Activated CD8-positive, alpha-beta T cell treated with anti-CD3 and anti-CD28 coated beads, Interleukin-2, amount 10 ng/mL, durations not matched to agents 7 days and 5 days (primary cell): ENCODE measurements around the gene SDK2. TPM values are rescaled to one million over a fixed set of nuclear protein-coding genes. Genes with fewer than 3 reads are reported as not detected.
"Not testable (repeated sequence)": the region's sequence is repeated elsewhere in the genome, so short reads cannot be mapped to it uniquely, and the experiment has no call there.

Experiments used
- ATAC-seq: fragments of 150-1000 bp; cut with Tn5 transposase; one replicate; pipeline ENCODE4 v1.10.0; 2021; ENCODE audit warnings: moderate library complexity
- CTCF ChIA-PET: fragments of 350-600 bp; sonication (Branson Sonifier 250); formaldehyde crosslinking; loops from one replicate; lab custom pipeline; 2021; ENCODE audit warnings: antibody characterized with exemption; lab: Charles Lee
- POLR2A ChIA-PET: fragments of 350-600 bp; sonication (Branson Sonifier 250); formaldehyde crosslinking; loops from one replicate; lab custom pipeline; 2021; ENCODE audit warnings: antibody characterized with exemption; lab: Charles Lee
- DNase-seq: peaks from one replicate; pipeline ENCODE4 v3.0.0-alpha.2; 2020
- H3K27ac Mint-ChIP-seq: one replicate; pipeline ENCODE4 v1.8.0; 2021; ENCODE audit warnings: mild to moderate bottlenecking, mixed read lengths
- H3K27me3 Mint-ChIP-seq: one replicate; pipeline ENCODE4 v1.8.0; 2021; ENCODE audit warnings: low read depth, mixed read lengths
- H3K36me3 Mint-ChIP-seq: one replicate; pipeline ENCODE4 v1.8.0; 2021; ENCODE audit warnings: low read depth, mixed read lengths
- H3K4me1 Mint-ChIP-seq: one replicate; pipeline ENCODE4 v1.8.0; 2021; ENCODE audit warnings: low read depth, mixed read lengths
- H3K4me3 Mint-ChIP-seq: one replicate; pipeline ENCODE4 v1.8.0; 2021; ENCODE audit warnings: mild to moderate bottlenecking, mixed read lengths
- H3K9me3 Mint-ChIP-seq: one replicate; pipeline ENCODE4 v1.8.0; 2022; ENCODE audit warnings: mixed read lengths; ENCODE audit not compliant: insufficient read depth
- total RNA-seq, 2 experiments: library from RNA; stranded (reverse); gene quantifications; one replicate each; pipeline ENCODE4 v1.2.3, GENCODE V29; 2021

SDK2 gene
- total RNA-seq, 2 experiments from 2014 or later = 18.4 to 20.0 TPM

DNA sequence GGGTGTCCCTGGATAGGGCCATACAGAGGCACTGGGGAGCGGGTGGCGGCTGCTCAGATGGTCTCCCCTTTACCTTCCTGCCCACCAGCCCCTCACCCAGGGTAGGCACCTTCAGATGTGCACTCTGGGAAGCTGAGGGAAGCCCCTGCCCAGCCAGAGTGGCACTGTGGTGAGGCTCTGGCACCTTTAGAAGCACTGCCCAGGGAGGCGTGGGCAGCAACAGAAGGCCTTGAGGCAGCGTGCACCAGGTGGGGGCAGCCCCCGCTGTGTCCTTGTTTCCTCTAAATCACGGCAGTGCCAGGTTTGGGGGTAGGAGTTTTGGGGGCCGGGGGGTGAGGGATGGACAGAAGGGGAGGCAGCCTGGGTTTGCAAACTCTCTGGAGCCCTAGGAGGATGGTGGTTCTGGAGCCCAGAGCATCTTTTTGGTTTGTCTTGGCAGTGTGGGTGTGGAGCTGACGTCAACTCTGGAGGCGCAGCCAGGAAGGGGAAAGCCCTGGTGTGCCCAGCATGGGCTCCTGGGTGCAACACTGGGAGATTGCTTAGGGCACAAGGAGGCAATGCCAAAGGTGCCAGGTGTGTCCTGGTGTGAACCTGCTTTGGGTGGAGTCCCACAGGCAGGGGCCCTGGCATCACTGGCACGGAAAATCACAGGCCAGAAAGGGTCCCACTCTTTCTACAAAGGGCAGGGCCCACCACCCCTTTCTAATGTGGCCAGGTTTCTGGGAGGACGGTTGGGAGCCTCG, 309.3 kb downstream of the SDK2 start:
- ATAC-seq (no peak), DNase-seq (no peak)
- POLR2A ChIA-PET = no interaction called here
- Mint-ChIP-seq H3K36me3 (no peaks in the 10 kb centered on the region), H3K9me3 (no peaks in the 10 kb centered on the region), H3K27me3 (no peaks in the 10 kb centered on the region), H3K4me3 (no peak overlapping the region), H3K27ac (no peak overlapping the region), H3K4me1 (no peaks in the 10 kb centered on the region)
- CTCF ChIA-PET = no interaction called here

DNA sequence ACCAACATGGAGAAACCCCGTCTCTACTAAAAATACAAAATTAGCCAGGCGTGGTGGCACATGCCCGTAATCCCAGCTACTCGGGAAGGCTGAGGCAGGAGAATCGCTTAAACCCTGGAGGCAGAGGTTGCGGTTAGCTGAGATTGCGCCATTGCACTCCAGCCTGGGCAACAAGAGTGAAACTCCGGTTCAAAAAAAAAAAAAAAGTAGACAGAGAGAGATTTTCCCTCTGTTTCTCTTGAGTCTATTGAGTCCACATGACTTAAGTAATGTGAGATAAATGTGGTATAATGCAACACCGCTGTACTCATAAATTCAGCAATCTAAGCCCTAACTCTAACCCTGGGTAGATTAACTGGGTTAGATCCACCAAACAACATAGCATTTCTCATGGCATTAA, 310.8 kb downstream of the SDK2 start:
- H3K4me3 Mint-ChIP-seq, H3K27me3 Mint-ChIP-seq, H3K4me1 Mint-ChIP-seq, H3K36me3 Mint-ChIP-seq, POLR2A ChIA-PET, CTCF ChIA-PET, DNase-seq, H3K27ac Mint-ChIP-seq, ATAC-seq, H3K9me3 Mint-ChIP-seq: not testable (repeated sequence)

DNA sequence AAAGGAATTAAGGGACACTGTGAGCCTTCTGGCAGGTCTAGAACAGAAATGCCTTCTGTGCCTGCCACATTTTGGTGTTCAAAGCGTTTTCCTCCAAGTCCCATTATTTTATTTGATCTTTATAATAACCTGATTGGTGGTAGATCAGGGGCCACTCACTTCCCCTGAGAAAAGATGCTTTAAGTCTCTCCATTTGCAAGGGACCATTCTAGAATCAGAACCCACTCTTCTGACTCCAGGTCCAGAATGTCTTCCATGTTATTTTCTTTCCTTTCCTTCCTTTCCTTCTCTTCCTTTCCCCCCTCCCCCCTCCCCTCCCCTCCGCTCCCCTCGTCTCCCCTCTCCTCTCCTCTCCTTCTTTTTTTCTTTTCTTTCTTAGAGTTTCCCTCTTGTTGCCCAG, 313.2 kb downstream of the SDK2 start:
- H3K27ac Mint-ChIP-seq = no peak overlapping the region
- ATAC-seq (no peak), DNase-seq (no peak)
- no peak overlapping the region for H3K4me3 Mint-ChIP-seq
- H3K4me1 Mint-ChIP-seq = no peaks in the 10 kb centered on the region
- H3K27me3 Mint-ChIP-seq = no peaks in the 10 kb centered on the region
- POLR2A ChIA-PET = no interaction called here
- H3K36me3 Mint-ChIP-seq = no peaks in the 10 kb centered on the region
- no peaks in the 10 kb centered on the region for H3K9me3 Mint-ChIP-seq
- CTCF ChIA-PET = no interaction called here

DNA sequence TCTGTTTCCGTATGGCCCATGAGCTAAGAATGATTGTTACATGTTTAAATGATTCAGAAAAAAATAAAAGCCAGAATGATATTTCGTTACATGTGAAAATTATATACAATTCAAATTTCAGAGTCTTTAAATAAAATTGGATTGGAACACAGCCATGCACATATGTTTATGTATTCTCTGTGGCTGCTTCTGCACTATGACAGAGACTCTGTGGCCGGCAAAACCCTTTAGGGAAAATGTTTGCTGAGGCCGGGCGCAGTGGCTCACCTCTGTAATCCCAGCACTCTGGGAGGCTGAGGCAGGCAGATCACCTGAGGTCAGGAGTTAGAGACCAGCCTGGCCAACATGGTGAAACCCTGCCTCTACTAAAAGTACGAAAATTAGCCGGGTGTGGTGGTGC, 316.6 kb downstream of the SDK2 start:
- no peak for DNase-seq
- Mint-ChIP-seq H3K4me1 (no peaks in the 10 kb centered on the region), H3K4me3 (no peak overlapping the region), H3K27ac (no peak overlapping the region), H3K9me3 (no peaks in the 10 kb centered on the region), H3K27me3 (peaks cover 2% of the 10 kb centered on the region), H3K36me3 (no peaks in the 10 kb centered on the region)
- CTCF ChIA-PET = no interaction called here
- ATAC-seq = no peak
- POLR2A ChIA-PET = no interaction called here

DNA sequence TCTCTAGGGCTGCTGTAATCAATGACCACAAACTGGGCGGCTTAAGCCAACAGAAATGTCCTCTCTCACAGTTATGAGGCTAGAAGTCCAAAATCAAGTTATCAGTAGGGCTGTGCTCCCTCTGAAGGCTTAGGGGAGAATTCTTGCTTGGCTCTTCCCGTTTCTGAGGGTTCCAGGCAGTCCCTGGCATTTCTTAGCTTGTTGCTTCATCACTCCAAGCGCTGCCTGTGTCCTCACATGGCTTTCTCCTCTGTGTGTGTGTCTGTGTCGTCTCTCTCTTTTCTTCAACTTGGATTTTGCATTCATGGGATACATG, 318.8 kb downstream of the SDK2 start:
- ATAC-seq (no peak), DNase-seq (no peak)
- Mint-ChIP-seq H3K9me3 (no peaks in the 10 kb centered on the region), H3K4me3 (no peak overlapping the region), H3K27ac (no peak overlapping the region), H3K4me1 (no peaks in the 10 kb centered on the region), H3K36me3 (no peaks in the 10 kb centered on the region), H3K27me3 (peaks cover 4% of the 10 kb centered on the region)
- CTCF ChIA-PET = no interaction called here
- POLR2A ChIA-PET = no interaction called here

DNA sequence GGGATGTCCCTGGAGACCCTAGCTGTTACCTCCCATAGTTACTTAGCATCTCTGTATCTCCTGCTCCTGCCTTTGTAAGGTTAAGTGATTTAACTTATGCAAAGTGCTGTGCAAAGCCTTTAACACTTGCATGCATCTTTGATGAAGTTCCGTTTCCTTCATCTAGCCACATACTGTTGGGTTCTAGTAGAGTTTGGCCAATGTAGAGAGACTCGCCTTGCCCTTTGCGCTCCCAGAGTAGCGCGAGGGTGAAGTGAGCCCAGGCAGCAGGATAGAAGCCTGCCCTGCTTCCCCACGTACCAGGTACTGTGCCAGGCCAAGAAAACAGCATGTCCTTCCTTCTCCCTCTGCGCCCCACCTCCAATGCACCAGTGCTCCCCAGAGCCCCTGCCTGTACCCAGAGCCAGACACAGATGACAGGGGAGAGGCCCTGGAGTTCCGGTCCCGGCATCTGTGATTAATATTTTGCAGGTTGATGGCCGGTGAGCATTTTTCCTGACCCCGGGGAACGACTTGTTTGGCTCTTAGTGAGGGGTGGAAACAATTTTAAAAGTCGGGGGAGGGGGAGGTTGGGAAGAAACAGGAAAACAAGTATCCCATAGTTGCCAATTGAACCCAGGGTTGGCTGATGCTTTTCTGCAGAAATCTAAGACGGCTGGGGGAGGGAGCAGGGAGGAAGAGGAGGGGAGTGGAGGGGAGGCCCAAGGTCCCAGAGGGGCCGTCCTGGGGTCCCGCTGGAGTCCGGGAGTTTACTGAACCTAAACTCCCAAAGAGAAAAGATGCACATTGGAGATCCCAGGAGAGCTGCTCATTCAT, 319.3 kb downstream of the SDK2 start:
- POLR2A ChIA-PET = no interaction called here
- no peaks in the 10 kb centered on the region for H3K36me3 Mint-ChIP-seq

DNA sequence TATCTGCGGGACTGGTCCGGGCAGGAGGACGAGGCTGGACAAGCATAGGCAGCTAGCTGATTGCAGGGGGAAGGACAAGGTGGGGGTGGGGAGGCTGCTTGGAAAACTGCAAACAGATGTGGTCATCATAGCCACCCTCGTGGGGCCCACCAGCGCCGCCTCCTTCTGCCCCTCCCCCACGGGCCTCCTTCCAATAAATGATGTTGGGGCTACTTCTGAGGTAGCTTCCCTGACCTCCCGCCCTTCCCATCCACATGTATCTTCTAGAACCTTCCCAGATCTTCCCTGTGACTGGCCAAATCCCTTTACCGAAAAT, 320.1 kb downstream of the SDK2 start:
- POLR2A ChIA-PET = no interaction called here
- Mint-ChIP-seq H3K4me3 (no peak overlapping the region), H3K27me3 (peaks cover 6% of the 10 kb centered on the region), H3K27ac (no peak overlapping the region), H3K4me1 (no peaks in the 10 kb centered on the region), H3K9me3 (no peaks in the 10 kb centered on the region), H3K36me3 (no peaks in the 10 kb centered on the region)
- DNase-seq = no peak
- CTCF ChIA-PET = no interaction called here
- ATAC-seq = no peak

More for the DNA sequence above, 319.3 kb downstream of the SDK2 start:
- CTCF ChIA-PET = no interaction called here
- H3K27me3 Mint-ChIP-seq = peaks cover 4% of the 10 kb centered on the region
- no peak for DNase-seq
- no peak for ATAC-seq
- H3K4me1 Mint-ChIP-seq = no peaks in the 10 kb centered on the region
- no peak overlapping the region for H3K27ac Mint-ChIP-seq
- H3K9me3 Mint-ChIP-seq = no peaks in the 10 kb centered on the region
- no peak overlapping the region for H3K4me3 Mint-ChIP-seq

DNA sequence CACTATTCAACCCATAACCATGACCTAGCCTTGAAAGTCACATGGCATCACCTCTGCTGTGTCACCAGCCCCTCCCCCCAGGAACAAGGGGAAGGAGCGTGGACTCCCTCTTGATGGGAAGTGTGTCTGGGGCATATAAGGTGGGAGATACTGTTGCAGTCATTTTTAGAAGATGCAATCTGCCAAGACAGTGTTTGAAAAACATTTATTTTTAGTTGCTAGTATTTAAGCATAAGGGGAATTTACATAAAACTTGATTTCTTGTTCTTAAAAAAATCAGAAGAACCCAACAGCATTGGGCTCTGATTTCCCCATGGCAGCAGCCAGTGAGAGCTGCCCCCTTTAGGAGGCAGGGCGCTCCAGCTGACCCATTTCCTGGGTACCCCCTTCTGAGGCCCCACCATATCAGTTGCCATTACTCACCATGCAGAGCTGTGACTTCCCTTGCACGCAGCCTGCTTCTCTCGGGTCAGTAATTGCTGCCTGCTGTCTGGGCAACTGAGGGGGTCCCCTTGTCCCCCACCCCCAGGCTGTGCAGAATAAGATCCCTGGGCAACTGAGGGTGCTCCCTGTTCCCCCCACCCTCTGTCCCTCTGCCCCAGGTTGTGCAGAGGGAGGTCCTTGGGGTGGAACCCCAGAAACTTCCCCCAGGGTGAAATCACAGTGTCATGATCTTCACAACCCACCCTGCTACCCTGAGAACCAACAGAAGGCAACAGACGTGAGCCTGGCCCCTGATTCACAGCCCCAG, 320.7 kb downstream of the SDK2 start:
- no peak for DNase-seq
- no peak for ATAC-seq
- POLR2A ChIA-PET = no interaction called here
- Mint-ChIP-seq H3K9me3 (no peaks in the 10 kb centered on the region), H3K27ac (no peak overlapping the region), H3K27me3 (peaks cover 6% of the 10 kb centered on the region), H3K4me1 (no peaks in the 10 kb centered on the region), H3K36me3 (no peaks in the 10 kb centered on the region), H3K4me3 (no peak overlapping the region)
- CTCF ChIA-PET = no interaction called here

DNA sequence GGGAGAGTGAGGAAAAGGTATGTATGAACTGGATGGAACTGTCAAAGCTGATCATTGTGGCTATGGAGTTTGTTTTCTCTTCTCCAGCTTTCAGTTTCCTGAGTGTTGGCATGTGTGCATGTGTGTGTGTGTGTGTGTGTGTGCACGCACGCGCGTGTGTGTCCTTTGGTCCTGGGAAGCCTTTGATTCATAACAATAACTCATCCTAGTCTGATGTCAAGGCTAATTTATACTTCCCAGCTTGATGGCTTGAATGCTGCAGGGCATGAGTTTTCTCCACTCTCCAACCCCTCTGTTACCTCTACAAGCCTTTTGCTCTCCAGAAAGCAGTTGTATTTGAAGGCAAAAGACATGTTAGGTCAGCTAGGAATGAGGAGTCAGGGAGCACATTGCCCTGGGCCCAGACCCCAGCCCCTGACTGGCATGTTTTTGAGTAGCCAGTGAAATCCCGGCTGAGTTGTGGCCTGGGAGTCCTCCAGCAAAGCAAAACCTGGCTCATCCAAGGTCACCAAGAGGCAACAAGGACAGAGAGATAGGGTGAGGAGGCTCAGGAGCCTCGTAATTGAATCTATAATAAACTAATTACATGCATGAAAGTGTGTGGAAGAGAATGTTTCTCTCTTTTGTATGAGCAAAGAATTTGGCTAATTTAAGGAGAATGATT, 323.5 kb downstream of the SDK2 start:
- ChIA-PET POLR2A (no interaction called here), CTCF (interaction anchor here (0.7 kb wide), 1 partner anchor 36 kb away, joined by 3 read pairs; no protein-coding TSS in a partner anchor)
- Mint-ChIP-seq H3K27me3 (peaks cover 6% of the 10 kb centered on the region), H3K9me3 (no peaks in the 10 kb centered on the region), H3K4me1 (no peaks in the 10 kb centered on the region), H3K27ac (no peak overlapping the region), H3K36me3 (no peaks in the 10 kb centered on the region), H3K4me3 (no peak overlapping the region)
- ATAC-seq (no peak), DNase-seq (no peak)

DNA sequence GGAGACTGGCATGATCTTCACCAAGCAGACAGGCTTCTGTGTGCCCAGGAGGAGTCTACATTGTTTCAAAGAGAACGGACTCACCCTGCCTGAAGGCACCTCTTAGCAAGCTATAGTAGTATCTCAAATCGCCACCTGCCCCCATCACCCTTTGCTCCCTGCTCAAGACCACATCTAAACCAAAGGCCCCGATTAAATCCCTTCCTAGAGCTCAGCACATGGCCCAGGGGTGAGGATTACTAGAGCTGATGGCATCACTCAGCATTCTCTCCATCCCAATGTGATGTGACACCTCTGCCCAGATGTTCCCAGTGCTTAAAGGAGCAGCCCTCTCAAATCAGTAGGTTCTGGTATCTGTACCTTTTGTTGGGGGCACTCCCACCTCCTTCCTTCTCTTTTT, 324.5 kb downstream of the SDK2 start:
- Mint-ChIP-seq H3K36me3 (no peaks in the 10 kb centered on the region), H3K27ac (no peak overlapping the region), H3K27me3 (peaks cover 5% of the 10 kb centered on the region), H3K9me3 (no peaks in the 10 kb centered on the region), H3K4me3 (no peak overlapping the region), H3K4me1 (no peaks in the 10 kb centered on the region)
- CTCF ChIA-PET = interaction anchor here (1.1 kb wide), 1 partner anchor 14 kb away, joined by 3 read pairs; no protein-coding TSS in a partner anchor
- no peak for ATAC-seq
- DNase-seq = no peak
- POLR2A ChIA-PET = no interaction called here

DNA sequence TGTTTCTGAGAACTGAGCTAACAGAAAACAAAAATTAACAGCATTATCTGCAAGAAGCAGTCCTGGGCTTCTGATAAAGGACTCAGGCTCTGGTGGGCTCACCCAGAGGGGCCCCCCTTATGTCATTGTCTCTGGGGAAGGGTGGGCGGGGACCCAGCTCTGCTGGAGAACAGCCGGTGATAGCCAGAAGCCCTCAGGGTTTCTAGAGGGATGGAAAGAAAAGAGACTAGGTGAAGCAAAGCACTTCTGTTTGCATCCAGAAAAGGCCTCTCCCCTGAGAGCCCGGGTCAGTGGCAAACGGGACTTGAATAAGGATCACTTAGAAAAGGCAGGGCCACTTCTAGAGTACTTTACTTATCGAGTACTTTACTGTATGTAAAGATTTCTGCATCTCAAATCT, 325.4 kb downstream of the SDK2 start:
- Mint-ChIP-seq H3K4me1 (no peaks in the 10 kb centered on the region), H3K36me3 (no peaks in the 10 kb centered on the region), H3K9me3 (no peaks in the 10 kb centered on the region), H3K4me3 (no peak overlapping the region), H3K27ac (no peak overlapping the region), H3K27me3 (peaks cover 4% of the 10 kb centered on the region)
- DNase-seq (no peak), ATAC-seq (no peak)
- POLR2A ChIA-PET = no interaction called here
- CTCF ChIA-PET = interaction anchor here (0.8 to 1.1 kb wide), 3 partner anchors 12 to 51 kb away, joined by 3 read pairs; no protein-coding TSS in a partner anchor
